Measurements from ENCODE around the gene RAPGEF2.

DNA sequence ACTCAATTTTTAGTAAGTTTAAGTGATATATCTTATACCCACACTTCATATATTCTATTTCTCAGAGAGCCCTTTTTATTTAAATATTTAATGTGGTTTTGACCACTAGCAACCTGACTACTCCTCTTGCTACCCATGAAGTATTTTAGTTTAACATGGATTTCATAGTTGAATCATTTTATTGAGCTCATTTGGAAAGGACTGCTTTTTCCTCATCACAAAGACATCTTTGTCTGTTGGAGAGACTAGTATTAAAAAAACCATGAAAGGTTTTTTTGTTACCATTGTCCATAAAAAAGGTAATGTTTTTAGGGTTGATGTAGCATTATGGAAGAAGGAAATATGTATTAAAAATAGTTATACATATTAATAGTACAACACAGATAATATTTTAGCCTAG is 139.5 kb downstream of the RAPGEF2 start:
- TF ChIP-seq, protein P1, sequence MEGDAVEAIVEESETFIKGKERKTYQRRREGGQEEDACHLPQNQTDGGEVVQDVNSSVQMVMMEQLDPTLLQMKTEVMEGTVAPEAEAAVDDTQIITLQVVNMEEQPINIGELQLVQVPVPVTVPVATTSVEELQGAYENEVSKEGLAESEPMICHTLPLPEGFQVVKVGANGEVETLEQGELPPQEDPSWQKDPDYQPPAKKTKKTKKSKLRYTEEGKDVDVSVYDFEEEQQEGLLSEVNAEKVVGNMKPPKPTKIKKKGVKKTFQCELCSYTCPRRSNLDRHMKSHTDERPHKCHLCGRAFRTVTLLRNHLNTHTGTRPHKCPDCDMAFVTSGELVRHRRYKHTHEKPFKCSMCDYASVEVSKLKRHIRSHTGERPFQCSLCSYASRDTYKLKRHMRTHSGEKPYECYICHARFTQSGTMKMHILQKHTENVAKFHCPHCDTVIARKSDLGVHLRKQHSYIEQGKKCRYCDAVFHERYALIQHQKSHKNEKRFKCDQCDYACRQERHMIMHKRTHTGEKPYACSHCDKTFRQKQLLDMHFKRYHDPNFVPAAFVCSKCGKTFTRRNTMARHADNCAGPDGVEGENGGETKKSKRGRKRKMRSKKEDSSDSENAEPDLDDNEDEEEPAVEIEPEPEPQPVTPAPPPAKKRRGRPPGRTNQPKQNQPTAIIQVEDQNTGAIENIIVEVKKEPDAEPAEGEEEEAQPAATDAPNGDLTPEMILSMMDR (IDR thresholded peaks at IDR 0.05) = no peak
- no peak for TF ChIP-seq POLR2A (IDR thresholded peaks at IDR 0.05)

Measured in testis (tissue), 2 donors.